K562 (cell line): ENCODE data around the gene TRMT112. TPM values are rescaled to one million over a fixed set of nuclear protein-coding genes. Genes with fewer than 3 reads are reported as not detected.

Source experiments
- ATAC-seq: fragments of 200-7000 bp; cut with Tn5 transposase; 3 replicates; pipeline ENCODE4 v1.9.1; 2020; ENCODE audit warnings: moderate library complexity
- BruUV-seq: library from RNA; stranded (reverse); fragments of 400-500 nt; replicated peaks from 2 replicates; lab custom pipeline; 2021; lab: Mats Ljungman, UMichigan
- CTCF ChIA-PET: fragments of 300-600 bp; formaldehyde crosslinking; extraction: SDS; loops from one replicate; lab custom pipeline; 2021; ENCODE audit warnings: low intra/inter-chr PET ratio; lab: Yijun Ruan, JAX
- POLR2A ChIA-PET: fragments of 300-600, 350-650 bp; sonication (Branson Sonifier 250); formaldehyde crosslinking; extraction: SDS; loops from one replicate; lab custom pipeline; 2021; ENCODE audit warnings: antibody characterized with exemption, inconsistent platforms; lab: Yijun Ruan, JAX
- DNase-seq, 4 experiments: peaks; one replicate each; pipeline versions ENCODE4 v3.0.0 to v3.0.0-alpha.2; 2011 to 2018; ENCODE audit warnings: low spot score in 3 of 4, mixed read lengths in 3 of 4; ENCODE audit errors: extremely low read depth in 1 of 4
- FAIRE-seq: peaks from 2 replicates; lab custom pipeline; 2011; peaks lifted over from hg19 to GRCh38; lab: Jason Lieb, UNC
- H2AFZ ChIP-seq: 2 replicates; pipeline ENCODE4 v1.6.0; 2011; ENCODE audit warnings: low read depth, low read length, control low read depth, inconsistent platforms
- H3K27ac ChIP-seq: fragments of 200-600 bp; 3 replicates; pipeline ENCODE4 v1.8.0; 2011; ENCODE audit warnings: low read depth, mild to moderate bottlenecking, control low read depth, inconsistent platforms, low read length, moderate library complexity, mixed read lengths; ENCODE audit errors: extremely low read depth
- H3K27me3 ChIP-seq, 2 experiments: fragments of 300-600 bp in 1 of 2; 2 replicates in 1 of 2; 3 replicates in 1 of 2; pipeline versions ENCODE4 v1.6.0 to v1.8.0; 2011; ENCODE audit warnings: inconsistent platforms in 2 of 2, low read length in 2 of 2, mild to moderate bottlenecking in 1 of 2, mixed read lengths in 1 of 2, moderate library complexity in 1 of 2; ENCODE audit not compliant: control insufficient read depth in 2 of 2, insufficient read depth in 2 of 2
- H3K36me3 ChIP-seq: fragments of 300-600 bp; 3 replicates; pipeline ENCODE4 v1.8.0; 2011; ENCODE audit warnings: mild to moderate bottlenecking, low read length, inconsistent platforms; ENCODE audit not compliant: control insufficient read depth, insufficient read depth
- H3K4me1 ChIP-seq, 2 experiments: fragments of 200-600 bp in 1 of 2; replicated peaks in 1 of 2; 2 replicates in 1 of 2; 3 replicates in 1 of 2; pipeline versions ENCODE4 v1.5.1 to v1.8.0; 2011; ENCODE audit warnings: inconsistent platforms in 2 of 2, low read length in 2 of 2, mild to moderate bottlenecking in 1 of 2, mixed read lengths in 1 of 2, moderate library complexity in 1 of 2; ENCODE audit not compliant: control insufficient read depth in 2 of 2, insufficient read depth in 2 of 2
- H3K4me2 ChIP-seq: 2 replicates; pipeline ENCODE4 v1.6.1; 2011; ENCODE audit warnings: low read length, control low read depth, inconsistent platforms, mixed read lengths; ENCODE audit not compliant: insufficient read depth
- H3K4me3 ChIP-seq: fragments of 200-600 bp; sonication (generic), shearing (Covaris generic); 2 replicates; pipeline ENCODE4 v1.5.1; 2016; ENCODE audit warnings: control low read depth, inconsistent platforms
- H3K79me2 ChIP-seq: fragments of 200-600 bp; 3 replicates; pipeline ENCODE4 v1.8.0; 2011; ENCODE audit warnings: low read length, inconsistent platforms; ENCODE audit not compliant: control insufficient read depth, insufficient read depth
- H3K9ac ChIP-seq, 2 experiments: 2 replicates each; pipeline versions ENCODE4 v1.6.0 to v1.6.1; 2011; ENCODE audit warnings: low read depth in 2 of 2, low read length in 2 of 2, control low read depth in 1 of 2, inconsistent platforms in 1 of 2, mild to moderate bottlenecking in 1 of 2, mixed read lengths in 1 of 2; ENCODE audit not compliant: insufficient read depth in 1 of 2
- H3K9me1 ChIP-seq: one replicate; pipeline ENCODE4 v1.6.0; 2011; ENCODE audit warnings: inconsistent platforms, mild to moderate bottlenecking, low read length, moderate library complexity; ENCODE audit not compliant: control insufficient read depth, insufficient read depth
- H3K9me3 ChIP-seq: replicated peaks from 2 replicates; pipeline ENCODE4 v1.5.1; 2011; ENCODE audit warnings: low read depth, low read length, inconsistent platforms; ENCODE audit not compliant: control insufficient read depth, insufficient read depth
- H4K20me1 ChIP-seq: replicated peaks from 2 replicates; pipeline ENCODE4 v1.6.1; 2011; ENCODE audit warnings: low read length, inconsistent platforms, mixed read lengths; ENCODE audit not compliant: control insufficient read depth, insufficient read depth
- BMI1 ChIP-seq: fragments of 150-350 bp; IDR thresholded peaks from 2 replicates; pipeline ENCODE4 v1.6.1; 2014; ENCODE audit warnings: low read length
- C11orf30 ChIP-seq: fragments of 450-650 bp; IDR thresholded peaks from 2 replicates; pipeline ENCODE4 v1.6.1; 2016; ENCODE audit warnings: low read depth, mild to moderate bottlenecking
- CBX8 ChIP-seq: fragments of 200-600 bp; sonication (generic); IDR thresholded peaks from 2 replicates; pipeline ENCODE4 v1.6.1; 2012; ENCODE audit warnings: borderline replicate concordance, mixed run types, low read depth, mild to moderate bottlenecking, moderate library complexity, mixed read lengths, low read length, control low read depth, inconsistent platforms; ENCODE audit not compliant: poor library complexity, severe bottlenecking; ENCODE audit errors: extremely low read depth
- HOXB6 ChIP-seq: fragments of 250-450 bp; sonication (Bioruptor Pico); IDR thresholded peaks from 2 replicates; pipeline ENCODE4 v1.5.1; 2022; ENCODE audit warnings: mild to moderate bottlenecking, borderline replicate concordance
- KAT7 ChIP-seq: sonication (generic); formaldehyde crosslinking; IDR thresholded peaks from 2 replicates; pipeline ENCODE4 v1.8.0; 2022; ENCODE audit warnings: missing genetic modification reagents, mild to moderate bottlenecking, borderline replicate concordance
- KHSRP ChIP-seq: fragments of 450-650 bp; IDR thresholded peaks from 2 replicates; pipeline ENCODE4 v1.6.1; 2017
- NCOA1 ChIP-seq: fragments of 450-650 bp; IDR thresholded peaks from 2 replicates; pipeline ENCODE4 v1.6.1; 2016; ENCODE audit warnings: low read depth
- POLR3A ChIP-seq: IDR thresholded peaks from 2 replicates; pipeline ENCODE4 v1.6.1; 2011; ENCODE audit warnings: borderline replicate concordance, mild to moderate bottlenecking, moderate library complexity; ENCODE audit not compliant: insufficient read length, insufficient read depth; ENCODE audit errors: extremely low read depth
- SIRT6 ChIP-seq: IDR thresholded peaks from one replicate; pipeline ENCODE4 v1.6.1; 2012; ENCODE audit warnings: low read depth, mild to moderate bottlenecking, control low read depth, inconsistent platforms, low read length, moderate library complexity
- U2AF1 ChIP-seq: fragments of 200-400 bp; formaldehyde crosslinking; optimal IDR thresholded peaks from 2 replicates; pipeline ENCODE3; 2017; ENCODE audit warnings: mild to moderate bottlenecking, low read depth, low read length, moderate library complexity
- ZNF121 ChIP-seq: sonication (generic); formaldehyde crosslinking; conservative IDR thresholded peaks from 2 replicates; pipeline ENCODE4 v1.8.0; 2022; ENCODE audit warnings: missing genetic modification reagents
- ZNF707 ChIP-seq: fragments of 250-450 bp; sonication (Bioruptor Pico); conservative IDR thresholded peaks from 2 replicates; pipeline ENCODE4 v1.8.0; 2022; ENCODE audit warnings: inconsistent platforms, mild to moderate bottlenecking, moderate library complexity
- WGBS: fragments of 100-300 bp; shearing (Covaris generic); methylation state at CpG from one replicate; pipeline ENCODE4 v1.1.6; 2016; ENCODE audit warnings: low coverage, mixed read lengths; ENCODE audit not compliant: insufficient coverage; ENCODE audit errors: missing lambda C conversion rate; 5-methylcytosine and 5-hydroxymethylcytosine counted together
- in situ Hi-C: fragments of 300-500 bp; cut with MboI; formaldehyde crosslinking; loops from 4 replicates; pipeline ENCODE4 v1.15.0; 2018; ENCODE audit warnings: inconsistent platforms, mixed read lengths
- intact Hi-C: fragments of 100-400 bp; cut with micrococcal nuclease; formaldehyde crosslinking; loops from 2 replicates; pipeline ENCODE4 v1.14.2; 2022
- polyA plus RNA-seq, 8 experiments: library from polyadenylated mRNA; depleted of rRNA in 4 of 8; stranded (reverse) in 5 of 8; unstranded in 3 of 8; fragments of >200 nt; fragmentation: Nextera tagmentation in 2 of 8; fragmentation: Illumina TruSeq in 1 of 8; extraction: Ambion mirVana in 2 of 8; extraction: Trizol in 1 of 8; gene quantifications; 2 replicates each; pipeline versions ENCODE4 v1.2.1 to v1.2.3, GENCODE V29; 2011 to 2014; ENCODE audit warnings: inconsistent platforms in 1 of 8, missing spikeins in 1 of 8
- total RNA-seq, 7 experiments: library from RNA; depleted of rRNA in 6 of 7; stranded (reverse); fragments of >200 nt in 6 of 7; fragmentation: Illumina TruSeq in 2 of 7; extraction: Trizol in 2 of 7; gene quantifications; 2 replicates each; pipeline versions ENCODE4 v1.2.1 to v1.2.3, GENCODE V29; 2011 to 2021; ENCODE audit warnings: low replicate concordance in 1 of 7
- TF ChIP-seq, protein P1 (sequence below): fragments of 450-650 bp; conservative IDR thresholded peaks from 2 replicates; pipeline ENCODE4 v1.6.1; 2016; ENCODE audit warnings: missing genetic modification characterization, low read depth, mild to moderate bottlenecking, control low read depth, missing compliant biosample characterization

Gene TRMT112
- total and polyA plus RNA-seq, 9 of the 15 experiments (the other 6 are each of a cell fraction or from before 2014, with no cell fraction given) = 162 to 444 (median 300) TPM

- no peak overlapping the region for H2AFZ ChIP-seq
- DNase-seq = no peak
- TF ChIP-seq KHSRP (no peak), ZNF707 (no peak), C11orf30 (no peak), CBX8 (no peak), U2AF1 (no peak), SIRT6 (no peak), NCOA1 (no peak), BMI1 (no peak), HOXB6 (CRISPR knock-in tag) (no peak), KAT7 (CRISPR knock-in tag) (no peak), POLR3A (no peak), ZNF121 (CRISPR knock-in tag) (no peak)
- TF ChIP-seq, protein P1, sequence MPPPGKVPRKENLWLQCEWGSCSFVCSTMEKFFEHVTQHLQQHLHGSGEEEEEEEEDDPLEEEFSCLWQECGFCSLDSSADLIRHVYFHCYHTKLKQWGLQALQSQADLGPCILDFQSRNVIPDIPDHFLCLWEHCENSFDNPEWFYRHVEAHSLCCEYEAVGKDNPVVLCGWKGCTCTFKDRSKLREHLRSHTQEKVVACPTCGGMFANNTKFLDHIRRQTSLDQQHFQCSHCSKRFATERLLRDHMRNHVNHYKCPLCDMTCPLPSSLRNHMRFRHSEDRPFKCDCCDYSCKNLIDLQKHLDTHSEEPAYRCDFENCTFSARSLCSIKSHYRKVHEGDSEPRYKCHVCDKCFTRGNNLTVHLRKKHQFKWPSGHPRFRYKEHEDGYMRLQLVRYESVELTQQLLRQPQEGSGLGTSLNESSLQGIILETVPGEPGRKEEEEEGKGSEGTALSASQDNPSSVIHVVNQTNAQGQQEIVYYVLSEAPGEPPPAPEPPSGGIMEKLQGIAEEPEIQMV = no peak
- no peaks in the 10 kb centered on the region for H3K9me3 ChIP-seq
- intact Hi-C loops (no loop called here), in situ Hi-C loops (no loop called here)
- no peak for ATAC-seq
- no peak overlapping the region for H3K4me3 ChIP-seq
- H3K36me3 ChIP-seq = peaks cover 43% of the 10 kb centered on the region; the same call in 1 of the 3 replicates
- peak overlapping the region in 1 of 2 experiments; percentile 57; a peak in 2 of 4 replicates for H3K9ac ChIP-seq
- H4K20me1 ChIP-seq = no peaks in the 10 kb centered on the region
- no peak overlapping the region for H3K27ac ChIP-seq
- BruUV-seq = no TSS peak
- no peaks in the 10 kb centered on the region for H3K27me3 ChIP-seq
- H3K4me1 ChIP-seq = peaks cover 10 to 56% of the 10 kb centered on the region in 2 experiments; a peak in 4 of 5 replicates
- H3K79me2 ChIP-seq = peaks cover 25% of the 10 kb centered on the region
- FAIRE-seq = no peak
- ChIA-PET POLR2A (interaction anchor here (0.6 to 1.0 kb wide), 4 partner anchors 9 to 35 kb away, joined by 3 to 5 read pairs (median 4); no protein-coding TSS in a partner anchor), CTCF (no interaction called here)
- 83% methylated on average over 7 of the region's 7 CpGs for WGBS
- H3K4me2 ChIP-seq = no peak overlapping the region
- no peaks in the 10 kb centered on the region for H3K9me1 ChIP-seq
These were observed 3.2 kb upstream of the TRMT112 start for GRCh38 chr11:64320556-64320955.
